AG20443 (cell line): ENCODE results near the gene PDE4D.
"Not testable (repeated sequence)": the region's sequence is repeated elsewhere in the genome, so short reads cannot be mapped to it uniquely, and the experiment has no call there.

Experiments used
- DNase-seq: peaks from one replicate; pipeline ENCODE4 v3.0.0; 2012; ENCODE audit warnings: low spot score, mixed read lengths

Gene PDE4D

GRCh38 chr5:59607138-59607765 lies 286.3 kb downstream of the PDE4D start:
- peak; percentile 37 for DNase-seq

GRCh38 chr5:59605915-59606314 lies 287.6 kb downstream of the PDE4D start:
- DNase-seq, result no peak

GRCh38 chr5:59604111-59604510 lies 289.4 kb downstream of the PDE4D start:
- DNase-seq, result no peak

- DNase-seq, result no peak
Measured at GRCh38 chr5:59600998-59601397, 292.5 kb downstream of the PDE4D start.

GRCh38 chr5:59600153-59600552 lies 293.4 kb downstream of the PDE4D start:
- no peak for DNase-seq

- no peak for DNase-seq
Measured at GRCh38 chr5:59599729-59600128, 293.8 kb downstream of the PDE4D start.

GRCh38 chr5:59598547-59598874 lies 295.0 kb downstream of the PDE4D start:
- no peak for DNase-seq

GRCh38 chr5:59597690-59598546 lies 295.6 kb downstream of the PDE4D start:
- DNase-seq, result no peak

GRCh38 chr5:59596586-59597350 lies 296.8 kb downstream of the PDE4D start:
- peak; percentile 15 for DNase-seq

GRCh38 chr5:59594118-59594517 lies 299.4 kb downstream of the PDE4D start:
- DNase-seq, result not testable (repeated sequence)

GRCh38 chr5:59593439-59594007 lies 300.0 kb downstream of the PDE4D start:
- no peak for DNase-seq

- DNase-seq, result no peak
Measured at GRCh38 chr5:59592101-59592500, 301.4 kb downstream of the PDE4D start.

- no peak for DNase-seq
Measured at GRCh38 chr5:59591162-59591561, 302.4 kb downstream of the PDE4D start.

GRCh38 chr5:59588922-59589321 lies 304.6 kb downstream of the PDE4D start:
- peak; percentile 30 for DNase-seq

- peak; percentile 72 for DNase-seq
Measured at GRCh38 chr5:59587489-59588337, 305.8 kb downstream of the PDE4D start.

GRCh38 chr5:59586841-59587240 lies 306.7 kb downstream of the PDE4D start:
- no peak for DNase-seq

- no peak for DNase-seq
Measured at GRCh38 chr5:59584858-59585846, 308.4 kb downstream of the PDE4D start.

GRCh38 chr5:59583810-59584562 lies 309.5 kb downstream of the PDE4D start:
- DNase-seq, result no peak

GRCh38 chr5:59583151-59583809 lies 310.2 kb downstream of the PDE4D start:
- DNase-seq, result no peak
